Raji (cell line): ENCODE data around the gene TSPAN9.

ENCODE experiments used
- POLR2A ChIP-seq: IDR thresholded peaks from 2 replicates; pipeline ENCODE4 v1.6.1; 2011; ENCODE audit warnings: low read depth, low read length, control low read depth; ENCODE audit not compliant: insufficient read depth

The TSPAN9 gene

GRCh38 chr12:3145546-3146310 is 68.5 kb downstream of the TSPAN9 start:
- no peak for TF ChIP-seq POLR2A

DNA sequence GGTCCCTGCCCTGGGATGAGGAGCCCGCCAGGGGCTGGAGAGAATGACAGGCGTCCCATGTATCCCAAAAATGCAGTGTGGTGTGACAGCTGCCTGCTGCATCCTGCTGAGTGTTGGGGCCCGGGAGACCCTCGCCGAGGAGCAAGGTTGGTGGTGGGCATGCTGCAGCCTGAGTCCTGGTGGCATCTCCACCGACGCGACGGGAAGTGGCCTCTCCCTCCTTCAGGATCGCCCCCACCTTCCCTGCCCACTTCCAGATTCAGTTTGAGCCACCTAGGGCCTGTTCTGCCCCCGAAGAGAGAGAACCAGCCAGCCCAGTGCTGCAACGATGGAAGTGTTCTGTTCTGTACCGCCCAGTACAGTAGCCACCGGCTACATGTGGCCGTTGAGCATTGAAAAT is 70.1 kb downstream of the TSPAN9 start:
- no peak for TF ChIP-seq POLR2A

- TF ChIP-seq POLR2A: no peak
Measured at GRCh38 chr12:3148366-3149000, 71.3 kb downstream of the TSPAN9 start.

DNA sequence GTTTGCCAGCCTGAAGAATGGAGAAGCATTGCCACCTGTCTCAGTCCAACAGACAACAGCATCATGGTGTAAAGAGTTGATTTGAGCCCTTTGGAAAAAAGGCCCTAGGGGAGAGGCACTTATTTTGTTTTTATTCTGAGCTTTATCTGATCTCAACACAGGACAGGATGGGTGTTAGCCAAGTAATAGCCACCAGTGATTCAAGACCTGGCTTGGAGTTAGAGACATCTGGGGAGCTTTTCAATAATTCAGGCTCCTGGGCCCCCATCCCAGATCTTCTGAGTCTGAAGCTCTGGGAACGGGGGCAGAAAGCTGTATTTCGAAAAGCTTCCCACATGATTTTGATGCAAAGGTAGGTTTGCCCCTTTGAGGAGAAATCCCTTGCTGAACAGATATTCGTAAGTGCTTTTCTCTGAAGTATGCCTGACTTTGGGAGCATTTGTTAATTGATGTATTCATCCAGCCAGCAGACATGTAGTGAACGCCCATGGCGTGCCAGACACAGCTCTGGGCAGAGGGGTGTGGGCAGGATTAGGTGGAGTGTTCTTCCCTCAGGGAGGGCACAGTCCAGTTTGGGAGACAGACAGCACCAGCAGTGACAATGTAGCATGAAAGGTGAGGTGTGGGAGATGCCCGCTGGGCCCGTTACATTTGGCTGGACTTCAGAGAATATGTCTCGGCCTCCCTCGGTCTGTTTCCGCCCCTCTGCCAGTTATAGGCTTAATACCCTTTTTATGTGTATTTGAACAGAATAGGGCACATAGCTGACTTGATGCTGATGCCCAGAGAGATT is 72.5 kb downstream of the TSPAN9 start:
- no peak for TF ChIP-seq POLR2A

DNA sequence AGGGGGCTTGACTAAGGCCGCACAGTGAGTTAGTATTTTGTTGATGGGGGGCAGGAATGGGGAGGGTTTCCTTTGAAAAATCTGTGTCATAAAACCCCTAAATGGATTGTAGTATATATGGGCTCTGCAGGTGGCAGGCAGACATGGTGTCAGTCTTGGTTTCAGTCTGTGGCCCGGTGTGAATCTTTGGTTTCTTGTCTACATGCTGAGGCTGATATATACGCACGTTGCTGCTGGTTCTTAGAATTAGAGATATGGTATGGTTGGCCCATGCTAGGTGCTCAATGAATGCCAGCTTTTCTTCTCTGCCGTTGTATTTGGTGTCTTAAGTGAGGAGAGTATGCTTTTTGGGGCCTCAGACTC is 73.1 kb downstream of the TSPAN9 start:
- no peak for TF ChIP-seq POLR2A

DNA sequence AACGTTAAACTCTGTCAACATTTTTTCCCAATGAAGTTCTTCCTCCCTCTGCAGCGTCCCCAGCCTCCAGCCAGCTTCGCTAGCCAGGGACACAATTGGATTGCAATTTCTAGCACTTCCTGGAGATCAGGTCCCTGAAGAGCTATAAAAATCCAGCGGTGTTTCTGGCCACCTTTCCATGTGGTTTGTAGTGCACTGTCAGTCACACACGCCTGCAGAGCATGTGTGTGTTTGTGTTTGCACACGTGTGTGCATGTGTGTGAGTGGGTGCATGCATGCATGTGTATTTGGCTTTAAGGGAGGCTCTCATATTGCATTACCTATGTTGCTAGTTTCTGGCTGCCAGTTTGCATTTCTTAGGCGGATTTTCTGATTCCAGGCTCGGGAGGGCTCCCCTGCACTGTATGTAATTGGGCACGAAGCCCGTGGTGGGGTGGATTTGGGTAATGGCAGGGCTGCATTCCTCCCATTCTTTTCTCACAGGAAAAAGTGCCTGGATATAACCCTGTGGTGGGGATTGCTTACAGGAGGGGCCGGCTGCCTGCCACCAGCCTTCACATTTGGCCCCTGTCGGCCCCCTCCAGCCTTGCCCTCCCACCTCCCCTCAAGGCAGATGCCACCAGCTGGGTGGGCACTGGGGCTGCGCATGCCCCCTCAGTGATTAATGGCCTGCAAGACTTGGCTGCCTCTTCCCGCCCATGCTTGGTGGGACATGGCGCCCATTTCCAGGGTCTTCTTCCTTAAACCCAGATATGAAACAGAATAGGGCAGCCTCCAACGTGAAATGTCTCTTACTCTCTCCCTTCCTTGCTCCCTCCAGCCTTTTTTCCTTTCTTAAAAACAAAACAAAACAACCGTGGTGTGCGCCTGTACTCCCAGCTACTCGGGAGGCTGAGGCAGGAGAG is 74.0 kb downstream of the TSPAN9 start:
- TF ChIP-seq POLR2A: no peak

GRCh38 chr12:3152011-3152511 is 74.9 kb downstream of the TSPAN9 start:
- no peak for TF ChIP-seq POLR2A

DNA sequence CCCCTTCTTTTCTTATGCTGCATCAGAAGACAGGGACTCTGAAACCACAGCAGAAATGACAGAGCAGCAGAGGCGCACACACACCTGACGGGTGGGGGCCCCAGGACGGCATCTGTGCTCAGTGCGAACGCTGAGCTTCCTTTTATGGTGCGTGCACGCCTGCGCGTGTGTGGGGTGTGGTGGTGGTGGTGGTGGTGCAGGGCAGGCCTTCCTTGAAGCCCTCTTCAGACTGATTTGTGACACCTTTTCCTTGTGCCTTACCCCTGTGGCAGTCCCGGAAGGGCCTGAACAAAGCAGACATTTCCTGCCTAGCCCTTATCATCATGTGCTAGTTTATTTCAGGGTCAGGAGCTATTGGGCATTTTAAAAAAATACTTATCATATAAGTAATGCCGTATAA is 75.7 kb downstream of the TSPAN9 start:
- TF ChIP-seq POLR2A: no peak

DNA sequence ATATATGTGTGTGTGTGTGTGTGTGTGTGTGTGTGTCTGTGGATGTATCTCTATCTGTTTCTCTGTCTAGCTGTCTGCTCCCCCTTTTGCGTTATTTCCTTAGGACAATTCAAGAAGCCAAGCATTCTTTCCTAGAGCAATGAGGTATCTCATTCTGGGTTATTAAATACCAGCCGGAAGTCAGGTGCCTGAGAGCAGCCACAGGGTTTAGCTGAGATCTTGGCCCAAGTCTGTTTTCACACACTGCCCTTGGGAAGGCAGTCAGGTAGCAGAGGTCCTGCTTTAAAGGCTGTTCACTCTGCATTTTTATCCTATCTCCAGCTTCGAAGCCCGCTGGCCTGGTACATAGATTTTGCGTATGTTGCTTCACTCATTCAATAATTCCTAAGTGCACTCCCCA is 76.8 kb downstream of the TSPAN9 start:
- TF ChIP-seq POLR2A: no peak

- no peak for TF ChIP-seq POLR2A
Measured at GRCh38 chr12:3155702-3156370, 78.7 kb downstream of the TSPAN9 start.

- no peak for TF ChIP-seq POLR2A
Measured at GRCh38 chr12:3157581-3158323, 80.6 kb downstream of the TSPAN9 start.

DNA sequence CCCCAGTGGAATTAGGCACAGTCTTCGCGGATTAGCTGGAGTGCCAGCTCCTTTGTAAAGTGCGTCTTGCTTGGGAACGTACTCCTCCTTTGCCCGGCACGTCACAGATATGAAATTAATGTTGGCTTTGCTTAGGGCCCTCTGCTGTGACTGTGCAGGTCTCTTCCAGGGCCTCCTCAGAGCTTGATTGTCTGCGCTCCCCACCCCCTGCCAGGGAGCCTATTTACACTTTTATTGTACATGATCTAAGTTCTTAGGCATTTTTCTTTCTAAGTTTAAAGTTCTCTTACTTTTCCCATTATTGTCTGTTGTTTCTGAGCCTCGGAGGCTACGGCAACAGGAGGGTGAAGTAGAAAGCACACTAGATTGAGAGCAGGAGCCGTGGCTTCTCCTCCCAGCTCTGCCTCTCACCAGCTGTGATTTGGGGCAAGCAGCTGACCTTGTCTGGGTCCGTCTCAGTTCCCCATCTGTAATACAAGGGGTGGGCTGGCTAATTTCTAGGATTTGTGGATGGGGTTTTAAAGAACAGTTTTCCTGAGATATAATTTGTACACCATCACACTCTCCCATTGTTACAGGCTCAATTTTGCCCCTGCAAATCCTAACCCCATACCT is 81.8 kb downstream of the TSPAN9 start:
- TF ChIP-seq POLR2A: no peak

- TF ChIP-seq POLR2A: no peak
Measured at GRCh38 chr12:3160081-3160480, 82.9 kb downstream of the TSPAN9 start.
